ENCODE data around the gene PLK3.

DNA sequence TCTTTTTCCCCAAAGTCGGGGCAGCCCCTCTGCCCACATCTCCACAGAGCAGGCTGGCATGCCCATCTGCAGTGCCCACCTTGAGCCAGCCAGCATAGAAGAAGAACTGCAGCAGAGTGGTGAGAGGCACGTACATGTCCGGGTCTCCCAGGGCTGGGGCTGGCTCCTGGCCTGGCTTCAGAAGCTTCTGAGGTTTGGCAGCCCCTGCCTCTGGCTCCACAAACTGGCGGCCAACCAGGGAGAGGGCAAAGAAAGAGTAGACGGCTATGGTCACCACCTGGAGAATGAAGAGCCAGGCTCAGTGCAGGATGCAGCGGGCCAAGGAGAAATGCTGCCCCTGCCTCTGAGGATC lies 15.2 kb upstream of the PLK3 start:
- no peak for TF ChIP-seq POLR2A (IDR thresholded peaks at IDR 0.05; ENCODE audit: low read depth, low read length)
- no peak for TF ChIP-seq GATA2 (IDR thresholded peaks at IDR 0.05; ENCODE audit: insufficient read depth, insufficient read length, low read depth, low read length)
